Measurements from ENCODE around the gene HYAL3. TPM values are rescaled to one million over a fixed set of nuclear protein-coding genes. Genes with fewer than 3 reads are reported as not detected.

HYAL3 gene
- total and polyA plus RNA-seq, 2 of the 13 experiments (the other 11 are each of a cell fraction or from before 2014, with no cell fraction given): 5.5 to 10.4 TPM

GRCh38 chr3:50259432-50260026 lies 39.7 kb downstream of the HYAL3 start (continued):
- TF ChIP-seq, protein P1, sequence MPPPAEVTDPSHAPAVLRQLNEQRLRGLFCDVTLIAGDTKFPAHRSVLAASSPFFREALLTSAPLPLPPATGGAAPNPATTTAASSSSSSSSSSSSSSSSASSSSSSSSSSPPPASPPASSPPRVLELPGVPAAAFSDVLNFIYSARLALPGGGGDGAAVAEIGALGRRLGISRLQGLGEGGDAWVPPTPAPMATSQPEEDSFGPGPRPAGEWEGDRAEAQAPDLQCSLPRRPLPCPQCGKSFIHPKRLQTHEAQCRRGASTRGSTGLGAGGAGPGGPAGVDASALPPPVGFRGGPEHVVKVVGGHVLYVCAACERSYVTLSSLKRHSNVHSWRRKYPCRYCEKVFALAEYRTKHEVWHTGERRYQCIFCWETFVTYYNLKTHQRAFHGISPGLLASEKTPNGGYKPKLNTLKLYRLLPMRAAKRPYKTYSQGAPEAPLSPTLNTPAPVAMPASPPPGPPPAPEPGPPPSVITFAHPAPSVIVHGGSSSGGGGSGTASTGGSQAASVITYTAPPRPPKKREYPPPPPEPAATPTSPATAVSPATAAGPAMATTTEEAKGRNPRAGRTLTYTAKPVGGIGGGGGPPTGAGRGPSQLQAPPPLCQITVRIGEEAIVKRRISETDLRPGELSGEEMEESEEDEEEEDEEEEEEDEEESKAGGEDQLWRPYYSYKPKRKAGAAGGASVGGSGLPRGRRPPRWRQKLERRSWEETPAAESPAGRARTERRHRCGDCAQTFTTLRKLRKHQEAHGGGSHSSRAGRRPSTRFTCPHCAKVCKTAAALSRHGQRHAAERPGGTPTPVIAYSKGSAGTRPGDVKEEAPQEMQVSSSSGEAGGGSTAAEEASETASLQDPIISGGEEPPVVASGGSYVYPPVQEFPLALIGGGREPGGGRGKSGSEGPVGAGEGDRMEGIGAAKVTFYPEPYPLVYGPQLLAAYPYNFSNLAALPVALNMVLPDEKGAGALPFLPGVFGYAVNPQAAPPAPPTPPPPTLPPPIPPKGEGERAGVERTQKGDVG (CRISPR knock-in tag; IDR thresholded peaks at IDR 0.05; ENCODE audit: borderline replicate concordance): 0 out of 2 replicates have a peak, but pooled peaks have one; percentile 15
- TF ChIP-seq ZHX1 (CRISPR knock-in tag; IDR thresholded peaks at IDR 0.05; ENCODE audit: low read depth) (no peak), KDM5B (CRISPR knock-in tag; IDR thresholded peaks at IDR 0.05; ENCODE audit: borderline replicate concordance) (no peak), SIN3A (IDR thresholded peaks at IDR 0.05; ENCODE audit: borderline replicate concordance, low read depth, low read length) (peak; percentile 44; the same call in 1 of the 2 replicates), LCORL (IDR thresholded peaks at IDR 0.05) (no peak), LCORL (CRISPR knock-in tag; IDR thresholded peaks at IDR 0.05) (no peak), ZSCAN22 (CRISPR knock-in tag; IDR thresholded peaks at IDR 0.05) (no peak), ZNF83 (CRISPR knock-in tag; IDR thresholded peaks at IDR 0.05; ENCODE audit: borderline replicate concordance) (0 out of 2 replicates have a peak, but pooled peaks have one; percentile 33)
- TF ChIP-seq, protein P2, sequence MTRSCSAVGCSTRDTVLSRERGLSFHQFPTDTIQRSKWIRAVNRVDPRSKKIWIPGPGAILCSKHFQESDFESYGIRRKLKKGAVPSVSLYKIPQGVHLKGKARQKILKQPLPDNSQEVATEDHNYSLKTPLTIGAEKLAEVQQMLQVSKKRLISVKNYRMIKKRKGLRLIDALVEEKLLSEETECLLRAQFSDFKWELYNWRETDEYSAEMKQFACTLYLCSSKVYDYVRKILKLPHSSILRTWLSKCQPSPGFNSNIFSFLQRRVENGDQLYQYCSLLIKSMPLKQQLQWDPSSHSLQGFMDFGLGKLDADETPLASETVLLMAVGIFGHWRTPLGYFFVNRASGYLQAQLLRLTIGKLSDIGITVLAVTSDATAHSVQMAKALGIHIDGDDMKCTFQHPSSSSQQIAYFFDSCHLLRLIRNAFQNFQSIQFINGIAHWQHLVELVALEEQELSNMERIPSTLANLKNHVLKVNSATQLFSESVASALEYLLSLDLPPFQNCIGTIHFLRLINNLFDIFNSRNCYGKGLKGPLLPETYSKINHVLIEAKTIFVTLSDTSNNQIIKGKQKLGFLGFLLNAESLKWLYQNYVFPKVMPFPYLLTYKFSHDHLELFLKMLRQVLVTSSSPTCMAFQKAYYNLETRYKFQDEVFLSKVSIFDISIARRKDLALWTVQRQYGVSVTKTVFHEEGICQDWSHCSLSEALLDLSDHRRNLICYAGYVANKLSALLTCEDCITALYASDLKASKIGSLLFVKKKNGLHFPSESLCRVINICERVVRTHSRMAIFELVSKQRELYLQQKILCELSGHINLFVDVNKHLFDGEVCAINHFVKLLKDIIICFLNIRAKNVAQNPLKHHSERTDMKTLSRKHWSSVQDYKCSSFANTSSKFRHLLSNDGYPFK (CRISPR knock-in tag; IDR thresholded peaks at IDR 0.05; ENCODE audit: borderline replicate concordance): 0 out of 2 replicates have a peak, but pooled peaks have one; percentile 4
- TF ChIP-seq, protein P3, sequence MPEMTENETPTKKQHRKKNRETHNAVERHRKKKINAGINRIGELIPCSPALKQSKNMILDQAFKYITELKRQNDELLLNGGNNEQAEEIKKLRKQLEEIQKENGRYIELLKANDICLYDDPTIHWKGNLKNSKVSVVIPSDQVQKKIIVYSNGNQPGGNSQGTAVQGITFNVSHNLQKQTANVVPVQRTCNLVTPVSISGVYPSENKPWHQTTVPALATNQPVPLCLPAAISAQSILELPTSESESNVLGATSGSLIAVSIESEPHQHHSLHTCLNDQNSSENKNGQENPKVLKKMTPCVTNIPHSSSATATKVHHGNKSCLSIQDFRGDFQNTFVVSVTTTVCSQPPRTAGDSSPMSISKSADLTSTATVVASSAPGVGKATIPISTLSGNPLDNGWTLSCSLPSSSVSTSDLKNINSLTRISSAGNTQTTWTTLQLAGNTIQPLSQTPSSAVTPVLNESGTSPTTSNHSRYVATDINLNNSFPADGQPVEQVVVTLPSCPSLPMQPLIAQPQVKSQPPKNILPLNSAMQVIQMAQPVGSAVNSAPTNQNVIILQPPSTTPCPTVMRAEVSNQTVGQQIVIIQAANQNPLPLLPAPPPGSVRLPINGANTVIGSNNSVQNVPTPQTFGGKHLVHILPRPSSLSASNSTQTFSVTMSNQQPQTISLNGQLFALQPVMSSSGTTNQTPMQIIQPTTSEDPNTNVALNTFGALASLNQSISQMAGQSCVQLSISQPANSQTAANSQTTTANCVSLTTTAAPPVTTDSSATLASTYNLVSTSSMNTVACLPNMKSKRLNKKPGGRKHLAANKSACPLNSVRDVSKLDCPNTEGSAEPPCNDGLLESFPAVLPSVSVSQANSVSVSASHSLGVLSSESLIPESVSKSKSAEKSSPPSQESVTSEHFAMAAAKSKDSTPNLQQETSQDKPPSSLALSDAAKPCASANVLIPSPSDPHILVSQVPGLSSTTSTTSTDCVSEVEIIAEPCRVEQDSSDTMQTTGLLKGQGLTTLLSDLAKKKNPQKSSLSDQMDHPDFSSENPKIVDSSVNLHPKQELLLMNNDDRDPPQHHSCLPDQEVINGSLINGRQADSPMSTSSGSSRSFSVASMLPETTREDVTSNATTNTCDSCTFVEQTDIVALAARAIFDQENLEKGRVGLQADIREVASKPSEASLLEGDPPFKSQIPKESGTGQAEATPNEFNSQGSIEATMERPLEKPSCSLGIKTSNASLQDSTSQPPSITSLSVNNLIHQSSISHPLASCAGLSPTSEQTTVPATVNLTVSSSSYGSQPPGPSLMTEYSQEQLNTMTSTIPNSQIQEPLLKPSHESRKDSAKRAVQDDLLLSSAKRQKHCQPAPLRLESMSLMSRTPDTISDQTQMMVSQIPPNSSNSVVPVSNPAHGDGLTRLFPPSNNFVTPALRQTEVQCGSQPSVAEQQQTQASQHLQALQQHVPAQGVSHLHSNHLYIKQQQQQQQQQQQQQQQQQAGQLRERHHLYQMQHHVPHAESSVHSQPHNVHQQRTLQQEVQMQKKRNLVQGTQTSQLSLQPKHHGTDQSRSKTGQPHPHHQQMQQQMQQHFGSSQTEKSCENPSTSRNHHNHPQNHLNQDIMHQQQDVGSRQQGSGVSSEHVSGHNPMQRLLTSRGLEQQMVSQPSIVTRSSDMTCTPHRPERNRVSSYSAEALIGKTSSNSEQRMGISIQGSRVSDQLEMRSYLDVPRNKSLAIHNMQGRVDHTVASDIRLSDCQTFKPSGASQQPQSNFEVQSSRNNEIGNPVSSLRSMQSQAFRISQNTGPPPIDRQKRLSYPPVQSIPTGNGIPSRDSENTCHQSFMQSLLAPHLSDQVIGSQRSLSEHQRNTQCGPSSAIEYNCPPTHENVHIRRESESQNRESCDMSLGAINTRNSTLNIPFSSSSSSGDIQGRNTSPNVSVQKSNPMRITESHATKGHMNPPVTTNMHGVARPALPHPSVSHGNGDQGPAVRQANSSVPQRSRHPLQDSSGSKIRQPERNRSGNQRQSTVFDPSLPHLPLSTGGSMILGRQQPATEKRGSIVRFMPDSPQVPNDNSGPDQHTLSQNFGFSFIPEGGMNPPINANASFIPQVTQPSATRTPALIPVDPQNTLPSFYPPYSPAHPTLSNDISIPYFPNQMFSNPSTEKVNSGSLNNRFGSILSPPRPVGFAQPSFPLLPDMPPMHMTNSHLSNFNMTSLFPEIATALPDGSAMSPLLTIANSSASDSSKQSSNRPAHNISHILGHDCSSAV (CRISPR knock-in tag; IDR thresholded peaks at IDR 0.05; ENCODE audit: borderline replicate concordance): 0 out of 2 replicates have a peak, but pooled peaks have one; percentile 0
